Endothelial cell of umbilical vein (primary cell): ENCODE measurements around the gene SPG21. TPM values are rescaled to one million over a fixed set of nuclear protein-coding genes. Genes with fewer than 3 reads are reported as not detected.

Experiments used
- BruUV-seq: library from RNA; stranded (reverse); fragments of 400-500 nt; replicated peaks from 2 replicates; lab custom pipeline; 2021; lab: Mats Ljungman, UMichigan
- CTCF ChIA-PET: fragments of 300-600, 350-600 bp; sonication (Branson Sonifier 250); formaldehyde crosslinking; loops from one replicate; lab custom pipeline; 2021; ENCODE audit warnings: antibody characterized with exemption, inconsistent platforms; lab: Charles Lee
- POLR2A ChIA-PET: fragments of 300-600, 350-600 bp; sonication (Branson Sonifier 250); formaldehyde crosslinking; loops from one replicate; lab custom pipeline; 2021; ENCODE audit warnings: antibody characterized with exemption, inconsistent platforms; lab: Charles Lee
- DNase-seq: peaks from one replicate; pipeline ENCODE4 v3.0.0-alpha.2; 2011; ENCODE audit warnings: low read depth, low spot score
- FAIRE-seq: peaks from 2 replicates; lab custom pipeline; 2011; peaks lifted over from hg19 to GRCh38; lab: Jason Lieb, UNC
- H2AFZ ChIP-seq: 2 replicates; pipeline ENCODE4 v1.6.0; 2012; ENCODE audit warnings: low read depth, low read length, control low read depth, inconsistent platforms
- H3K27ac ChIP-seq: 2 replicates; pipeline ENCODE4 v1.5.1; 2011; ENCODE audit warnings: low read depth, mild to moderate bottlenecking, control low read depth, low read length, moderate library complexity; ENCODE audit not compliant: insufficient read depth
- H3K27me3 ChIP-seq, 2 experiments: 2 replicates each; pipeline versions ENCODE4 v1.6.0 to v1.6.1; 2011; ENCODE audit warnings: low read length in 2 of 2, mixed read lengths in 1 of 2; ENCODE audit not compliant: control insufficient read depth in 2 of 2, insufficient read depth in 2 of 2
- H3K36me3 ChIP-seq, 2 experiments: 2 replicates in 1 of 2; 3 replicates in 1 of 2; pipeline ENCODE4 v1.5.1; 2011; ENCODE audit warnings: low read length in 2 of 2, mild to moderate bottlenecking in 1 of 2, moderate library complexity in 1 of 2; ENCODE audit not compliant: control insufficient read depth in 2 of 2, insufficient read depth in 2 of 2; ENCODE audit errors: extremely low read depth in 1 of 2
- H3K4me1 ChIP-seq: 3 replicates; pipeline ENCODE4 v1.5.1; 2011; ENCODE audit warnings: mild to moderate bottlenecking, low read length; ENCODE audit not compliant: control insufficient read depth, insufficient read depth; ENCODE audit errors: extremely low read depth
- H3K4me2 ChIP-seq: 2 replicates; pipeline ENCODE4 v1.6.1; 2011; ENCODE audit warnings: low read length, control low read depth, mixed read lengths; ENCODE audit not compliant: insufficient read depth
- H3K4me3 ChIP-seq, 3 experiments: fragments of 200-600 bp in 1 of 3; sonication (generic), shearing (Covaris generic) in 1 of 3; replicated peaks in 1 of 3; 2 replicates each; pipeline ENCODE4 v1.5.1; 2011 to 2016; ENCODE audit warnings: control low read depth in 3 of 3, low read length in 3 of 3, mild to moderate bottlenecking in 2 of 3, inconsistent platforms in 1 of 3, low read depth in 1 of 3, moderate library complexity in 1 of 3; ENCODE audit not compliant: insufficient read depth in 1 of 3
- H3K79me2 ChIP-seq: 2 replicates; pipeline ENCODE4 v1.6.0; 2012; ENCODE audit warnings: low read length, inconsistent platforms; ENCODE audit not compliant: control insufficient read depth, insufficient read depth
- H3K9ac ChIP-seq: replicated peaks from 2 replicates; pipeline ENCODE3; 2011; ENCODE audit warnings: low read length, control low read depth; ENCODE audit not compliant: insufficient read depth; ENCODE audit errors: extremely low read depth
- H3K9me1 ChIP-seq: replicated peaks from 3 replicates; pipeline ENCODE4 v1.6.0; 2011; ENCODE audit warnings: mild to moderate bottlenecking, low read length; ENCODE audit not compliant: control insufficient read depth, insufficient read depth; ENCODE audit errors: extremely low read depth
- H3K9me3 ChIP-seq: replicated peaks from 2 replicates; pipeline ENCODE4 v1.5.1; 2012; ENCODE audit warnings: low read length, inconsistent platforms; ENCODE audit not compliant: control insufficient read depth, insufficient read depth
- H4K20me1 ChIP-seq: replicated peaks from 2 replicates; pipeline ENCODE3; 2011; ENCODE audit warnings: mild to moderate bottlenecking, low read length; ENCODE audit not compliant: control insufficient read depth, insufficient read depth; ENCODE audit errors: extremely low read depth
- EZH2 ChIP-seq: IDR thresholded peaks from 2 replicates; pipeline ENCODE4 v1.6.1; 2012; ENCODE audit warnings: borderline replicate concordance, low read depth, mild to moderate bottlenecking, moderate library complexity, low read length, inconsistent platforms; ENCODE audit not compliant: severe bottlenecking
- FOS ChIP-seq: IDR thresholded peaks from 2 replicates; pipeline ENCODE4 v1.6.1; 2011; ENCODE audit warnings: mild to moderate bottlenecking, low read length, moderate library complexity, borderline replicate concordance; ENCODE audit not compliant: insufficient read depth
- GATA2 ChIP-seq: IDR thresholded peaks from 2 replicates; pipeline ENCODE4 v1.7.0; 2011; ENCODE audit warnings: low read depth, mild to moderate bottlenecking, moderate library complexity, mixed read lengths, low read length; ENCODE audit not compliant: insufficient read length, insufficient read depth
- JUN ChIP-seq: IDR thresholded peaks from 2 replicates; pipeline ENCODE4 v1.6.1; 2011; ENCODE audit warnings: borderline replicate concordance, low read depth; ENCODE audit not compliant: insufficient read length, insufficient read depth
- MYC ChIP-seq: IDR thresholded peaks from one replicate; pipeline ENCODE4 v1.6.1; 2011; ENCODE audit warnings: mild to moderate bottlenecking, low read depth, low read length
- POLR2A ChIP-seq: IDR thresholded peaks from 2 replicates; pipeline ENCODE4 v1.6.1; 2012; ENCODE audit warnings: low read depth, mild to moderate bottlenecking, control low read depth, low read length
- POLR2AphosphoS5 ChIP-seq: IDR thresholded peaks from 2 replicates; pipeline ENCODE4 v1.6.1; 2012; ENCODE audit warnings: low read depth, mild to moderate bottlenecking, control low read depth, low read length, moderate library complexity; ENCODE audit not compliant: insufficient read depth
- dilution Hi-C: fragments of 300-500 bp; cut with MboI; formaldehyde crosslinking; loops from one replicate; pipeline ENCODE4 v1.15.0; 2019; ENCODE audit warnings: low sequenced_read_pairs; ENCODE audit not compliant: extremely low pct_ligation_motif_present
- intact Hi-C: fragments of 100-400 bp; cut with micrococcal nuclease; formaldehyde crosslinking; loops from one replicate; pipeline ENCODE4 v1.10.0; 2022
- polyA plus RNA-seq, 4 experiments: library from polyadenylated mRNA; depleted of rRNA in 3 of 4; stranded (reverse) in 3 of 4; unstranded in 1 of 4; fragments of >200 nt; gene quantifications; 2 replicates each; pipeline versions ENCODE4 v1.2.1 to v1.2.3, GENCODE V29; 2011 to 2012; ENCODE audit warnings: missing spikeins in 1 of 4
- total RNA-seq: library from RNA; stranded (reverse); gene quantifications from 2 replicates; pipeline ENCODE4 v1.2.3, GENCODE V29; 2021
- TF ChIP-seq, protein P1 (sequence below): IDR thresholded peaks from 2 replicates; pipeline ENCODE4 v1.6.1; 2011; ENCODE audit not compliant: insufficient read depth, insufficient read length
- TF ChIP-seq, protein P2 (sequence below), 2 donors: IDR thresholded peaks; 1 replicate in 1 of 2; 2 replicates in 1 of 2; pipeline ENCODE4 v1.5.1; 2011; ENCODE audit warnings: low read length in 2 of 2, mild to moderate bottlenecking in 2 of 2, moderate library complexity in 2 of 2, control low read depth in 1 of 2, inconsistent platforms in 1 of 2, low read depth in 1 of 2; ENCODE audit not compliant: insufficient read depth in 1 of 2; ENCODE audit errors: extremely low read depth in 1 of 2

SPG21 gene
- total and polyA plus RNA-seq, 2 donors (not counting 3 experiments of a cell fraction or from before 2014, with no cell fraction given) = 70.2 to 82.5 TPM

DNA sequence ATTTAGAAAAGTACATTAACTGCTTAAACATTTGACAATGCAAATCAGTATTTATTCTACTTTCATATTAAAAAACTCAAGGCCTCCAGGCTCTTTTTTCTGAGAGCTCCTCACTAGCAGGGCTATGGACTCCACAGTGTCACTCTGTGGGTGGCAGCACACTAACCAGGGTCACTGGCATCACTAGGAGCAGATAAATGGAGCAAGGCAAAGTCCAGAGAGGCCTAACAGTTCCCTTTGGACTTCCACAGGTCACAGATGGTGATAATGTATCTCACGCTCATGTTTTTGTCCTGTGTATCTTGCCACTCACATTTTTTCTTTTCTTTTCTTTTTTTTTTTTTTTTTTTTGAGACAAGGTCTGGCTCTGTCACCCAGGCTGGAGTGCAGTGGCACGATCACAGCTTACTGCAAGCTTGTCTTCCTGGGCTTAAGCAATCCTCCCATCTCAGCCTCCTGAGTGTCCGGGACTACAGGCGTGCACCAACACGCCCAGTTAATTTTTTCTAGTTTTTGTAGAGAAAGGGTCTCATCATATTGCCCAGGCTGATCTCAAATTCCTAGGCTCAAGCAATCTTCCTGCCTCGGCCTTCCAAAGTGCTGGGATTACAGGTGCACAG, 7.8 kb downstream of the SPG21 start:
- no peak overlapping the region for H2AFZ ChIP-seq
- no peaks in the 10 kb centered on the region for H3K9me3 ChIP-seq
- BruUV-seq = no TSS peak
- H3K27me3 ChIP-seq = no peaks in the 10 kb centered on the region
- no peak overlapping the region for H3K27ac ChIP-seq
- H3K36me3 ChIP-seq = peaks cover 8 to 11% of the 10 kb centered on the region in 2 experiments
- H3K79me2 ChIP-seq = peaks cover 16% of the 10 kb centered on the region
- no peak overlapping the region for H3K9ac ChIP-seq
- peaks cover 2% of the 10 kb centered on the region for H3K9me1 ChIP-seq
- DNase-seq (no peak), FAIRE-seq (no peak)
- dilution Hi-C loops = no loop called here
- intact Hi-C loops = no loop called here
- TF ChIP-seq, protein P1, sequence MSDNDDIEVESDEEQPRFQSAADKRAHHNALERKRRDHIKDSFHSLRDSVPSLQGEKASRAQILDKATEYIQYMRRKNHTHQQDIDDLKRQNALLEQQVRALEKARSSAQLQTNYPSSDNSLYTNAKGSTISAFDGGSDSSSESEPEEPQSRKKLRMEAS = no peak
- TF ChIP-seq, protein P2, sequence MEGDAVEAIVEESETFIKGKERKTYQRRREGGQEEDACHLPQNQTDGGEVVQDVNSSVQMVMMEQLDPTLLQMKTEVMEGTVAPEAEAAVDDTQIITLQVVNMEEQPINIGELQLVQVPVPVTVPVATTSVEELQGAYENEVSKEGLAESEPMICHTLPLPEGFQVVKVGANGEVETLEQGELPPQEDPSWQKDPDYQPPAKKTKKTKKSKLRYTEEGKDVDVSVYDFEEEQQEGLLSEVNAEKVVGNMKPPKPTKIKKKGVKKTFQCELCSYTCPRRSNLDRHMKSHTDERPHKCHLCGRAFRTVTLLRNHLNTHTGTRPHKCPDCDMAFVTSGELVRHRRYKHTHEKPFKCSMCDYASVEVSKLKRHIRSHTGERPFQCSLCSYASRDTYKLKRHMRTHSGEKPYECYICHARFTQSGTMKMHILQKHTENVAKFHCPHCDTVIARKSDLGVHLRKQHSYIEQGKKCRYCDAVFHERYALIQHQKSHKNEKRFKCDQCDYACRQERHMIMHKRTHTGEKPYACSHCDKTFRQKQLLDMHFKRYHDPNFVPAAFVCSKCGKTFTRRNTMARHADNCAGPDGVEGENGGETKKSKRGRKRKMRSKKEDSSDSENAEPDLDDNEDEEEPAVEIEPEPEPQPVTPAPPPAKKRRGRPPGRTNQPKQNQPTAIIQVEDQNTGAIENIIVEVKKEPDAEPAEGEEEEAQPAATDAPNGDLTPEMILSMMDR (IDR thresholded peaks at IDR 0.05; ENCODE audit: extremely low read depth in 1 of 2, insufficient read depth in 1 of 2, low read depth in 1 of 2, low read length in 2 of 2) = no peak
- TF ChIP-seq GATA2 (no peak), POLR2AphosphoS5 (no peak), JUN (no peak), FOS (no peak), EZH2 (no peak), POLR2A (no peak), MYC (no peak)
- no peaks in the 10 kb centered on the region for H4K20me1 ChIP-seq
- ChIA-PET POLR2A (interaction anchor here (0.6 to 0.7 kb wide), 2 partner anchors 8 to 39 kb away, joined by 3 to 4 read pairs; partner anchors contain the start of gene SPG21), CTCF (no interaction called here)
- no peak overlapping the region for H3K4me2 ChIP-seq
- no peak overlapping the region for H3K4me3 ChIP-seq
- peaks cover 15% of the 10 kb centered on the region for H3K4me1 ChIP-seq
